ENCODE data around the gene RIMOC1.

DNA sequence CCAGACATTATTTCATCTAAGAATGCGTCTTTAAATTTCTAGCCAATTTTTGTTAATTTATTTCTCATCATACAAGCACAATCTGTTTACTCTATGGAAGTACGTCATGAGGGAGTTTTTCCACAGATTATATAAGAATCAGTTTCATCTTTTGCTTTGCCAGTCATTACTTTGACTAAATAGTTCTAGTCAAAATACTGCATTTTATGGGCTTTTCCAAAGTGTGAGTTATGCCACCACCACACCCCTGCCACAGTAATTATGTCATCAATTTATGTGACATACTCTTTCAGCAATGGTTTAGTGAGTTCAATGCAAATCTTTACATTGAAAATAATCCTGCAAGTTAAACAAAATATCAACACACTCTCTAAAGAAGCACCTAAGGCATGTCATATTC is 2.0 kb downstream of the RIMOC1 start:
- TF ChIP-seq, protein P1, sequence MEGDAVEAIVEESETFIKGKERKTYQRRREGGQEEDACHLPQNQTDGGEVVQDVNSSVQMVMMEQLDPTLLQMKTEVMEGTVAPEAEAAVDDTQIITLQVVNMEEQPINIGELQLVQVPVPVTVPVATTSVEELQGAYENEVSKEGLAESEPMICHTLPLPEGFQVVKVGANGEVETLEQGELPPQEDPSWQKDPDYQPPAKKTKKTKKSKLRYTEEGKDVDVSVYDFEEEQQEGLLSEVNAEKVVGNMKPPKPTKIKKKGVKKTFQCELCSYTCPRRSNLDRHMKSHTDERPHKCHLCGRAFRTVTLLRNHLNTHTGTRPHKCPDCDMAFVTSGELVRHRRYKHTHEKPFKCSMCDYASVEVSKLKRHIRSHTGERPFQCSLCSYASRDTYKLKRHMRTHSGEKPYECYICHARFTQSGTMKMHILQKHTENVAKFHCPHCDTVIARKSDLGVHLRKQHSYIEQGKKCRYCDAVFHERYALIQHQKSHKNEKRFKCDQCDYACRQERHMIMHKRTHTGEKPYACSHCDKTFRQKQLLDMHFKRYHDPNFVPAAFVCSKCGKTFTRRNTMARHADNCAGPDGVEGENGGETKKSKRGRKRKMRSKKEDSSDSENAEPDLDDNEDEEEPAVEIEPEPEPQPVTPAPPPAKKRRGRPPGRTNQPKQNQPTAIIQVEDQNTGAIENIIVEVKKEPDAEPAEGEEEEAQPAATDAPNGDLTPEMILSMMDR (conservative IDR thresholded peaks at IDR 0.05; ENCODE audit: low read length) = no peak
- no peak for TF ChIP-seq EZH2phosphoT487 (IDR thresholded peaks at IDR 0.05; ENCODE audit: borderline replicate concordance, low read depth, low read length)
